ENCODE data around the gene EPHA6.

GRCh38 chr3:97495896-97496295 is 681.5 kb downstream of the EPHA6 start:
- TF ChIP-seq, protein P1, sequence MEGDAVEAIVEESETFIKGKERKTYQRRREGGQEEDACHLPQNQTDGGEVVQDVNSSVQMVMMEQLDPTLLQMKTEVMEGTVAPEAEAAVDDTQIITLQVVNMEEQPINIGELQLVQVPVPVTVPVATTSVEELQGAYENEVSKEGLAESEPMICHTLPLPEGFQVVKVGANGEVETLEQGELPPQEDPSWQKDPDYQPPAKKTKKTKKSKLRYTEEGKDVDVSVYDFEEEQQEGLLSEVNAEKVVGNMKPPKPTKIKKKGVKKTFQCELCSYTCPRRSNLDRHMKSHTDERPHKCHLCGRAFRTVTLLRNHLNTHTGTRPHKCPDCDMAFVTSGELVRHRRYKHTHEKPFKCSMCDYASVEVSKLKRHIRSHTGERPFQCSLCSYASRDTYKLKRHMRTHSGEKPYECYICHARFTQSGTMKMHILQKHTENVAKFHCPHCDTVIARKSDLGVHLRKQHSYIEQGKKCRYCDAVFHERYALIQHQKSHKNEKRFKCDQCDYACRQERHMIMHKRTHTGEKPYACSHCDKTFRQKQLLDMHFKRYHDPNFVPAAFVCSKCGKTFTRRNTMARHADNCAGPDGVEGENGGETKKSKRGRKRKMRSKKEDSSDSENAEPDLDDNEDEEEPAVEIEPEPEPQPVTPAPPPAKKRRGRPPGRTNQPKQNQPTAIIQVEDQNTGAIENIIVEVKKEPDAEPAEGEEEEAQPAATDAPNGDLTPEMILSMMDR (IDR thresholded peaks at IDR 0.05), result no peak
- no peak for TF ChIP-seq POLR2AphosphoS5 (IDR thresholded peaks at IDR 0.05)
- no peak for TF ChIP-seq POLR2A (IDR thresholded peaks at IDR 0.05)
